NCI-H526 (cell line): ENCODE results near the gene CAPN11.
"Not testable (repeated sequence)": the region's sequence is repeated elsewhere in the genome, so short reads cannot be mapped to it uniquely, and the experiment has no call there.

Source experiments
- DNase-seq, 2 experiments: peaks; one replicate each; lab custom pipeline; 2025; lab: John Stamatoyannopoulos, UW

The CAPN11 gene

DNA sequence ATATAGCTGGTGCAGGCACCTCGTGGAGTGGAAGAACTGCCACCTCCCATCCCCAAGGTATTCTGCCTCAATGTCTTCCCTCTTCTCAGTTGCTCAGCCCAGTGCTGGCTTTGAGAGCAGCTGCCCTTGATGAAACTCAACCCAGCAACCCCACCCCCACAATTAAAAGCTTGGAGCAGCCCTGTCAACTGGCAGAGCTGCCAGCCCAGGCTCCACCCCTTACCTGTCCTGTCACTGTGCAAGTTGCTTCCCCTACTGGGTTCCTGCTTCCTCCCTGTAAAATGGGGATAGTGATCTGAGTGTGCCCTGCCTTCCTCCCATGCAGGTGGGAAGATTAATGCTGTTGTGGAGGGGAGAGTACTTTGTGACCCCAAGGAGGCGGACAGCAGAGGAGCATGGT is 26.7 kb upstream of the CAPN11 start:
- peak; percentile 25 to 58 for DNase-seq

DNA sequence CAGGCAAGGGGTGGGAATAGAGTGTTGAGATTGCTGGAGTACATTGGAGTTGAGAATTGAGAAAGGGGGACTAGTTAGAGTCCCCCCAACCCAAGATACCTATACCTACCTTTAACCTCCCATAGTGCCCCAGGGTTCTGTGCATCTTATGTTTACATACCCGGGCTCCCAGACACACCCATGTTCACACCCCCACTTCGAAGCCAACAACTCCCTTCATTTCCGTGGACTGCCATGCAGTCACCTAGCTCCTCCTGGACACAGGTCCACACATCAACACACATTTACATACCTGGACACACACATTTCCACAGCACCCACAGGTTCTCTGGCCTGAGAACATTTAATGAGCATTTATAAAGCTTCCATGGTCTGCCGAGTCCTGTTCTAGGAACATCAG is 26.1 kb upstream of the CAPN11 start:
- DNase-seq, result no peak

DNA sequence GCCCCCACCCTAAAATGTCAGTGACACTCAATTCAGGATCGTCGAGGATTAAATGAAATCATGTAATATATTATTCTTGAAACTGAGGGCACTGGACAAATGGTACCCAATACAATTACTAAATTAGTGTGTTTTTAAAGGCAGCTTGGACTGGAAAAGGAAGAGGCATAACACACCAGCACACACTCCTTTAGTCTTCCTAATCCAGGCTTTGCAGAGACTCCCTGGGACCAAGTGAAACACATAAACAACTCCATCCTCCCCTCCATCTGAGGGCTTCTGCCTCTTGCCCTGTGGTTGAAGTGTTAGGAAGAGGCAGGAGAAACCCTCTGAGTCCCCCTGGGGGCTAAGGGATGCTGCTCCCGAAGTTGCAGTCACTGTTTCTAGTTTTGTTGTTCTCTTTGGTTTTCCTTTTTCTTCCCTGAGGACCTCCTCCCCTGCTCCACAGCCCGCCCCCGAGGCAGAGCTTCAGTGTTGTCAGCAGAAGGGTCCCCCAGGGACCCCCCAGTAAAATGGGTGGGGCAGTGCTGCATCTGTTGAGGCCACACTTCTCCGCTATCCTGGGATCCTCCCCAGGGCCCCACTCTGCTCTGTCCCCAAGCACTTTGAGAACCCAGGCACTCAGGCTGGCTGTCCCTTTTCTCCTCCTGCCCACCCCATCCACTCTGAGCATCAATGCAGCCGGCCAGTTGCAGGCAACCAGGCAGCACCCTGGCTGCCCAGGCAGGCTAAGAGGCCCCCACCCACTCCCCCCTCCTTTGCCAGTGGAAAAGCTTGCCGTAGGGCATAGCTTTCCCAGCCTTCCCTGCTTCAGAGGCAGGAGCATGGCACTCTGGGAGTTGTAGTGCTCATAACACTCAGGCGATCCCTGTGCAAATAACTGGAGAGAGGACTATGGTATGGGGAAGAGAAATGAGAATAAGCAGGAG is 25.4 kb upstream of the CAPN11 start:
- peak; percentile 71 to 84 for DNase-seq

DNA sequence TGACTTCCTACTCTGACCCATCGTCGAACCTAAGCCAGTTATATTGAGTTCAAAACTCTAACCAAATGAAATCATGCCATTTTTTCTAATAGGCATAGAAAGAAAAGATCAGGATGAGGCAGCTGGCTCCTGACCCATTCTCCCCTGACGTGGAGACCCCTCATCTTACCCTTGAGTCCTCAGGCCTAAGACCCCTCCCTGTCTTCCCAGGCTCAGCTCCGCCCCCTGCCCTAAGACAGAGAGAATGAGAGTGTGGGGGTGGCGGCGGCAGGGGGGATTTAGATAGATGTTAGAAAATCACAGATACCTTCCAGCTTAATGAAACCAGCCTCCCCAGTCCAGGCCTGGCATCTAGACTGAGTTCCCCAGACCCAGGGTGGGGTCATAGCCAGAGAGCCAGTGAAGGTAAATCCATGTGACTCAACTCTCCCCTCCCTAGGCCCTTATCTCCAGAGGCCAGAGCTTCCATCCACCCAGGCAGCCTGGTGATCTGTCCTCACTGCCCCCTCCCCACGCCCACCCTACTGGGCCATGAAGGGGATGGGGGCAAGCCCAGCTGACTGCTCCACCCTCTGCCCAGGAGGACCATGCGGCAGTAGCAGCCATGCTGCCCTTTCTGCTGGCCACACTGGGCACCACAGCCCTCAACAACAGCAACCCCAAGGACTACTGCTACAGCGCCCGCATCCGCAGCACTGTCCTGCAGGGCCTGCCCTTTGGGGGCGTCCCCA is 24.5 kb upstream of the CAPN11 start:
- DNase-seq, result no peak

DNA sequence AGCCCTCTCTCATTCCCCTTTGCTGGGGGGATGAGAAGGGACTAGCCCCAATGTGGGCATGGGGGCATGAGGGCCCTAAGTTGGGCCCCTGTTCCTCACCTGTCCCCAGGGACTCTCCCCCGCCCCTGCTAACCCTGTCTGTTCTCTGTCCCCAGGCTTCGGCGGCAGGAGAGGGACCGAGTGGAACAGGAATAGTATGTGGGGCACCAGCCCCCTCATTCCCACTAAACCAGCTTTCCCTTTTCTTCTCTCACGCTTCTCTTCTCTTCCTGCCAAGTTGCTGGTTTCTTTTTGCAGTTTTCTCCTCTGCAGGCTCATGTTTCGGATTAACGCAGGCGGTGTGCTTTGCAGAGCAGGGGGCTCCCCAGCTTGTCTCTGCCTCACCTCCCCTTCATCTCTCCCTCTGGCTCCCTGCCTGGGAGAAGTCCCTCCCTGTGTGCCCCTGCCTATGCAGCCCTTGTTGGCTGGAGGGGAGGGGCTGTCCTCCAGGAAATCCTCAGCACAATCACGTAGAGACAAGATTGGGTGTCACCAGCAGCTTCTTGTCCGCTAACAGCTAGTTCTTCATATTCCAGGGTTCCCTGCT is 23.4 kb upstream of the CAPN11 start:
- no peak for DNase-seq

DNA sequence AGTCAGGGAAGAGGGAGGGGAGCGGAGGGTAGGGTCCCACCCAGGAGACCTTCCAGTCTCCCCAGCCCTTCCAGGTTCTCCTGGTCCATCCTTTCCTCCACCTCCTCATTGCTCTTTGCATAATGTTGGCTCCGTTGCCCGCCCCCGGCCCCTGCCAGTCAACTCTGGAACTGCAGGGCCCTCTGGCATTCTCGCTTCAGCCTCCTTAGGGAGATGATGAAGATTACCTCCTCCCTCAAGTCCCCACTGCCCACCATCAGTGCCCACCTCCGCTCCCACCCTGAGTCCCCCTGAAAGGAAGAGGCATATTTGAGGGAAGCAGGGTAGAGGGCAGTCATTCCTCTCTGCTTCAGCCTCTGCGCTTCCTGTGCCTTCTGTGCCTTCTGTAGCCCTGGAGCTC is 22.7 kb upstream of the CAPN11 start:
- no peak for DNase-seq

DNA sequence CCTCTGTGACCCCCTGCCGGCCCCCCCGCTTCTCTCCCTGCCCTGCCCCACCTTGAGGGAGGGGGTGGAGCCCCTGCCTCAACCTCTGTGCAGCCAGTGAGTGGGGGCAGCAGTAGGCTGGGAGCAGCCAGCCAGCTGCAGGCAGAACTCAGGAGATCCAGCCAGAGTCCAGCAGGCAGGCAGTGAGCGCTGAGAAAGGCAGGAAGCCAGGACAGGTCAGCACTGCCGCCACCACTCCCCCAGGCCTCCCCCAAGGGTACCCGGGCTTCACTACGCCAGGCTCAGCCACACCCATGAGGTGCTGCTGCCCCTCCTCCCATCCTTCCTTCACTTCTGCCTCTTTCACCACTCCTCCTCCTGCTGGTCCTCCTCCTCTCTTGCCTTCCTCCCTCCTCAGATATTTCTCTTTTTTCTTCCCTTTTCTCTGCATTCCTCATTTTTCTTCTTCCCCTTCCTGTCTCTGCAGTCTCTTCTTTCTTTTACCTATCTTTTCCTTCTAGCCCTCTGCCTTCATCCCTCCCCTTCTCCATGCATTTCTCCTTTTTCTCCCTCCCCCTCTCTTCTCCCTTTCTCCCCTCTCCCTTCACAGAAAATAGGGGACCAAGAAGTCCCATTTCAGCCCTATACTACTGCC is 19.8 kb upstream of the CAPN11 start:
- no peak for DNase-seq

DNA sequence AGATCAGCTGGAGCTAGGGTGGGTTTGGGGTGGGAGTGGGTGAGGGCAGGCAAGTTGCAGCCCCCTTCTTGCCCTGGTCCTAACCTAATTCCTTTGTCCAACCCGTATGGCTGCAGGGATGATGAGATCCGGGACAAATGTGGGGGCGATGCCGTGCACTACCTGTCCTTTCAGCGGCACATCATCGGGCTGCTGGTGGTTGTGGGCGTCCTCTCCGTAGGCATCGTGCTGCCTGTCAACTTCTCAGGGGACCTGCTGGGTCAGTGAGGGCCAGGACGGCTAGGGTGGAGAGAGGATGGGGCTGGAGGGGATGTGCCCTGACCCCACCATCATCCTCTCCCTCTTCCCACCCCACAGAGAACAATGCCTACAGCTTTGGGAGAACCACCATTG is 19.3 kb upstream of the CAPN11 start:
- DNase-seq, result no peak

DNA sequence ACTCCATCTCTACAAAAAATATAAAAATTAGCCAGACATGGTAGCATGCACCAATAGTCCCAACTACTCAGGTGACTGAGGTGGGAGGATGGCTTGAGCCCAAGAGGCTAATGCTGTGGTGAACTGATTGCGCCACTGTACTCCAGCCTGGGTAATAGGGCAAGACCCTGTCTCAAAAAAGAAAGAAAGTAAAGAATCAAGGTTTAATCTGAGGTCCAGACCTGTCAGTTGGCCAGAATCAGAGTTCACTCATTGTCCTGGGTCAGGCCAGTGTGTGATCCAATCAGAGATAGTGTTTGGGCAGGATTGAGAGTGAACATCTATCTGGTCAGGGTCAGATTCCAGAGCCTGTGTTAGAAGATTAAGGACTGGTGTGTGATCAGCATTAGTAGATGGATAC is 15.8 kb upstream of the CAPN11 start:
- DNase-seq, result no peak

DNA sequence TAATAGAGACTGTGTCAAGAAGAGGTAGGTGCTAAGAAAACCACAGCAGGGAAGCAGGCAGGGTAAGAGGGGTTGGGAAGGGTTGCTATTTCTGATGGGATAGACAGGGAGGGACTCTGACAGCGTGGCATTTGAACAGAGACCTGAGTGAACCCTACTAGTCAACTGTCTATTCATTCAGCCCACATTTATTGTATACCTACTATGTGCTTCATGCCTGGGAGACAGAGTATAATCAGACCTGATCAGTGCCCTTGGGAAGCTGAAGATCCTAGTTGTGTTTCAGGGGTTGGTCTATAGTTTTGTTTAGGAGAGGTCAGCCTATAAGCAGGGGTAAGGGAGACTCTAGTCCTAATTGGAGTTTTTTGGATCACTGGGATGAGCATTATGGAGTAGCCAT is 14.9 kb upstream of the CAPN11 start:
- DNase-seq, result no peak

DNA sequence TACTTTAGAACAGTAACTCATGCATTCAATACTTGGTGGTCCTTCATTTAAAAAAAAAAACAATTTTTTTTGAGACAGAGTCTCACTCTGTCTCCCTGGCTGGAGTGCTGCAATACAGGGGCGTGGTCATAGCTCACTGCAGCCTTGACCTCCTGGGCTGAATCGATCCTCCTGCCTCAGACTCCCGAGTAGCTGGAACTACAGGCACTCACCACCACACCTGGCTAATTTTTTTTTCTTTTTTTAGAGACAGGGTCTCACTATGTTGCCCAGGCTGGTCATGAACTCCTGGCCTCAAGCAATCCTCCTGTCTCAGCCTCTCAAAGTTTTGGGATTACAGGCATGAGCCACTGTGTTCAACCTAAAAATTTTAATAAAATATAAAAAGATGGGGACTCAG is 14.1 kb upstream of the CAPN11 start:
- not testable (repeated sequence) for DNase-seq

DNA sequence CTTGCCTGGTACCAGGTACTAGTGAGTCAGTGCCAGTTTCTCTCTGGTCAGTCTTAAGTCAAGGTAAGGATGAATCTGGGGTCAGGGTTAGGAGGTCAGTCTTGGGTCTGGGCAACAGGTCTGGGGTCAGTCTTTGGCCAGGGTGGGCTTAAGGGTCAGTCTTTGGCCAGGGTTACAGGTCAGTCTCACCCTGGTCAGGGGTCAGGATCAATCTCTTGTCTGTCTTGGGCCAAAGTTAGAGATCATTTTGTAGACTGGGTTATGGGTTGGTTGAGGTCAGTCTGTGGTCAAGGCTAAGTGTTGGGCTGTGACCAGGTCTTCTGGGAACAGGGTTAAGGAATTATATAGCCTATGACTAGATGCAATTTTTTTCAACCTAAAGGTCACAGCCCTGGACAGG is 12.8 kb upstream of the CAPN11 start:
- DNase-seq, result no peak

DNA sequence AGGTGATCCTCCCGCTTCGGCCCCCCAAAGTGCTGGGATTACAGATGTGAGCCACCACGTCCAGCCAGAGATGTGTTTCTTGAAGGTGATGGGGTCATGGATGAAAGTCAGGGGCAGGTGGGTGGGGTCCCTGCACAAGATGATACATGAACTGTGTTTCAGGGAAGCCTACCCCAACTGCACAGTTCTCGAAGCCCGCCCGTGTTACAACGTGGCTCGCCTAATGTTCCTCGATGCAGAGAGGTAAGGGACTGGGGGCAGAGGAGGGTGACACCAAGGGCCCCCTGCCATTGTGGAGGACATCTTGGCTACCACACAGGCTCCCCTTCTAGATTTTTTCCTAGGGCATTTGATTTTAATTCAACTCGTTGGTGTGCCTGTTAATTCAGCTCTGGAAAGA is 11.9 kb upstream of the CAPN11 start:
- no peak for DNase-seq

DNA sequence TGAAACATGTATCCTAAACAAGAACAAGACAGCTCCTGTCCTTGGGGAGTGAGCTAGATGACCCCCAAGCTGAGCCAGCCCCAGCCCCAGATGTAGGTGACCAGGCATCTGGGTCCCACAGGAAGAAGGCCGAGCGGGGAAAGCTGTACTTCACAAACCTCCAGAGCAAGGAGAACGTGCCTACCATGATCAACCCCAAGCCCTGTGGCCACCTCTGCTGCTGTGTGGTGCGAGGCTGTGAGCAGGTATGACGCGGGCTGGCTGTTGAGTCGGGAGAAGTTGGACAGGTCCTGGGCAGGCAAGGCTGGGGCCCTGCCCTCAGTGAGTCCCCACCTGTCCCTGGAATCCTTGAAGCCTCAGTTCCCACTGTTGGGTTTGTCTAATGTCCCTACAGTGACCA is 11.4 kb upstream of the CAPN11 start:
- no peak for DNase-seq

DNA sequence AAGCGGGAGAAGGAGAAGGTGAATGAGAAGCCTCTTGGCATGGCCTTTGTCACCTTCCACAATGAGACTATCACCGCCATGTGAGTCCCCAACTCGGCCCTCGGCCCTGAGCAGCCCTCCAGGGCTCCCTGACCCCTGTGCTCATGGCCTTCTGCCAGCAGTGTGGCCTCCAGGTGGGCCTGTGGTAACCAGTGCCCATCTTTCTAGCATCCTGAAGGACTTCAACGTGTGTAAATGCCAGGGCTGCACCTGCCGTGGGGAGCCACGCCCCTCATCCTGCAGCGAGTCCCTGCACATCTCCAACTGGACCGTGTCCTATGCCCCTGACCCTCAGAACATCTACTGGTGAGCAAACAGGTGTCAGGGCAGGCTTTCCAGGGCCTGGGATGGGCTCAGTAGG is 10.3 kb upstream of the CAPN11 start:
- DNase-seq, result no peak

DNA sequence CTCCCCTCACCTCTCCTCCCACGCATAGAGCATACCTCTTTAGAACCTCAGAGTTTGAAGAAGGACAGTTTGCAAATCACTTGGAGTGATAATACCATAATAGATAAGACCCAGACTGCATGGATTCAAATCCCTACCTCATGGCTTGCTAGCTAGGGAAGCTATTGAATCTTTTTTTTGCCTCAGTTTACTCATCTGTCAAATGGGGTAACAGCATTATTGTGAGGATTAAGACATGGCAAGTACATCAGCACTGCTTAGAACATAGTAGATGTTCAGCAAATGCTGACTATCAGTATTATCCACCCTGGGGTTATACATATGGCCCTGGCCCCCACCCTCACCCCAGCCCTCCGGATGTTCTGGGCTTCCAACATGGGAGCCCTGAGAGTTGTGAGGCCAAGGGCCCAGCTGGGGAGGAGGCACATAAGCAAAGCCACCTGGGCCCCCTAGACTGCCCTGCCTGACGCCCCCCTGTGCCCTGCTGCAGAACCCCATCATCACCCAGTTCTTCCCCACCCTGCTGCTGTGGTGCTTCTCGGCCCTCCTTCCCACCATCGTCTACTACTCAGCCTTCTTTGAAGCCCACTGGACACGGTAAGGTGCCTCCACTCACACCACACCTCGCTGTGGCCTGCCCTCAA is 9.1 kb upstream of the CAPN11 start:
- DNase-seq, result no peak

DNA sequence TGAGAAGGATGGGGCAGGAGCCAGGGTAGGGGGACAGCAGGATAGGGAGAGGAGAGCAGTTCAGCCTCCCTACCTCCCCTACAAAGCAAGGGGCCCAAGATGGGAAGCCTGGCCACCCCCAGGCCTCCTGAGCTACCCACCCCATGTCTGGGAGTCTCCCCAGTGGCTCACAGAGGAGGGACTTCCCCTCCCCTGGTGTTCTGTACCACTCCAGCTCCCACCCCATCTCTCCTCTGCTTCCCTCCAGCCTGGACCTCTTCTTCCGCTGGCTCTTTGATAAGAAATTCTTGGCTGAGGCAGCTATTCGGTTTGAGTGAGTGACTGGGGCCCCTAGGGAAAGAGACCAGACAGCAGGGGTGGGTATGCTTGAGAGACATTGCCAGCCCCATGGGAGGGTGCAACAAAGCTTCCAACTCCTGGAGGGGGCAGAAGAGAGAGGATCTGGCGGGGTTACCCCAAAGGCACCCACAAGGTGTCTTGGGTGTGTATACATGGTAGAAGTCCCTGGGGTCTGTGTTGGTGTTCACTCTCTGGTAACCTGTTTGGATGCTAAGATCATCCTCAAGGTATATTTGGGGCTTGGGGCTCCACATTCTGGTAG is 8.2 kb upstream of the CAPN11 start:
- no peak for DNase-seq

DNA sequence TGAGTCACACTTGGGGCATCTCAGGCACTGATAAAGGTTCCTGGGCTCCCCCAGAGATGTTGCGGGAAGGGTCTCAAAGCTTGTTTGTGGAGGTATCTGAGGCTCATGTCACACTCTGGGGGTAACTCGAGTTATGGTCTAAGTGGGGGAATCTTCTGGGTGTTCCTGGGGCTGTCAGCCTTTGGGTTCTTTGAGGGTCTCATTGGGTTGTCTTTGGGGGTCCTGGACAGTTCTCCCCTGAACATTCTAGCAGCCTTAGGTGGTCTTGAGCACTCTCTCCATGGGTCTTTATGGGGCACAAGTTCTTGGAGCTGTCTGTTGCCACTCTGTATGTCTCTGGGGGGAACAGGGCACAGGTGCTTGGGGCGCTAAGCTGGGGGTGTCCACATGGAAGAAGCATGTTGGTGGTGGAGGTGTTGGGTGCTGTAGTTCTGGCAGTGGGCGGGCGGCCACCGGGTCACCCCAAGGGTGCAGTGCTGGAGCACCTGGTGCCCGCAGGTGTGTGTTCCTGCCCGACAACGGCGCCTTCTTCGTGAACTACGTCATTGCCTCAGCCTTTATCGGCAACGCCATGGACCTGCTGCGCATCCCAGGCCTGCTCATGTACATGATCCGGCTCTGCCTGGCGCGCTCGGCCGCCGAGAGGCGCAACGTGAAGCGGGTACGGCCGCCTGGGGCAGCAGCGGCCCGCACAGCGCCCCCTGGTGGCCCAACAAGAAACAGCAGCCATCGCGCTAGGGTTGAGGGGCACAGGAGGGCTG is 7.1 kb upstream of the CAPN11 start:
- DNase-seq, result peak; percentile 20 to 86

DNA sequence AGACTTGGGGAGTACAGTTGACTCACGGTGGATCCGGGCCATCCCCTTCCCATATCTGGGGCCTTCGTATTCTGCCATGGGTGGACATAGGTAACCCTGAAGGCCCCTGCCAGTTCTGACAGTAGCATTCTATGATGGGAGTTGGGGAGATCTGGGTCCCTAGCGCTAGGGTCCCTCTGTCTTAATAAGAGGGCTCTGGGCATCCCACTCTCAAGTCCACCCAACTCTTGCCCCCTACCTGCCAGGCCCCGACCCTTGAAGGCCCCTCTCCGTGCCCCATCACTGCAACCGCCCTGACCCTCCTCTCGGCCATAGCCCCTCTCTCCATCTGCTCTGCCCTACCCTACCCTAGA is 6.5 kb upstream of the CAPN11 start:
- DNase-seq, result no peak

DNA sequence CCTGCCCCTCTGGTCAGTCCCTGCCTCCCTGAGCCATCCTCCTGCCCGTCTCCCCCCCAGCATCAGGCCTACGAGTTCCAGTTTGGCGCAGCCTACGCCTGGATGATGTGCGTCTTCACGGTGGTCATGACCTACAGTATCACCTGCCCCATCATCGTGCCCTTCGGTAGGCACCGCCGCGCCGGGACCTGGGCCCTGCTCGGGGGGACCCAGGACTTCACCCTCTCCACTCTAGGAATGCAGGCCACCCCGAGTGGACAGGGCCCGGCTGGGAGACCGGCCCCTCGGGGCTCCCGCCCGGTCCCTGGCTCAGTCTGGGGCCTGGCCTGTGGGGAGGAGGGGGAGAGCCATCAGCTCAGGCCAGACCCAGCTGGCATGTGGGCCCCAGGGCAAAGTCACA is 6.1 kb upstream of the CAPN11 start:
- no peak for DNase-seq

DNA sequence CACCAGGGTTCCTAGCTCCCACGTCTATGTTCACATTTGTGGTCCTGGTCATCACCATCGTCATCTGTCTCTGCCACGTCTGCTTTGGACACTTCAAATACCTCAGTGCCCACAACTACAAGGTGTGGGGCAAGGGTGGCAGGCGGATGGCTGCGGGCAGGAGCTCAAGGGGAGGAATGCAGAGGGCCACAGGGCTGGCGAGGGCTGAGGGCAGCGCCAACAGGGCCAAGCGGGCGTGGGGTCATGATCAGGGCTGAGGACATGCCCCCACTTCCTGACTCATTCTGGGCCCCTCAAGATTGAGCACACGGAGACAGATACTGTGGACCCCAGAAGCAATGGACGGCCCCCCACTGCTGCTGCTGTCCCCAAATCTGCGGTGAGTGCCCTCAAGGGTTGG is 4.6 kb upstream of the CAPN11 start:
- no peak for DNase-seq
